Measurements from ENCODE around the gene MAGI2. TPM values are rescaled to one million over a fixed set of nuclear protein-coding genes. Genes with fewer than 3 reads are reported as not detected.

The MAGI2 gene
- total RNA-seq, 1 experiment from 2014 or later: 0.22 TPM

DNA sequence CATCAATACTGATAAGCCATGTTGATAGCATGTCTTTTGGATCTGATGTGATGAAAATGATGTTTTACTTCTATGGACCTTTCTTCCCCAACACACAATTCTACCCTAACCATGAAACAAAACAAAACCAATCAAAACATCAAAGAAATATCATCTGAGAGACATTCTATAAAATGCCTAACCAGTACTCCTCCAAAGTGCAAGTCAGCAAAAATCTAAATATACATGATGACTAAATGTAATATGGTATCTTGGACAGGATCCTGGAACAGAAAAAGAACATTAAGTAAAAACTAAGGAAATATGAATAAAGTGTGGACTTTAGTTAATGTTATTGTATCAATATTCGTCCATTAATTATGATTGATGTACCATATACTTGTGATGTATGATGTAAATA is 625.1 kb downstream of the MAGI2 start:
- no peak overlapping the region for H2AFZ ChIP-seq (ENCODE audit: low read depth, low read length, poor library complexity, severe bottlenecking)
- H3K4me3 ChIP-seq (replicated peaks in 1 of 2; ENCODE audit: low read depth in 1 of 2, low read length in 2 of 2): no peak overlapping the region
- H3K9me2 ChIP-seq (ENCODE audit: insufficient read depth): no peaks in the 10 kb centered on the region
- DNase-seq (ENCODE audit: low read depth, low spot score) (no peak), ATAC-seq (no peak)
- no peak for TF ChIP-seq EZH2 (IDR thresholded peaks at IDR 0.05)
- TF ChIP-seq TCF7L2 (IDR thresholded peaks at IDR 0.05; ENCODE audit: borderline replicate concordance, extremely low read depth, insufficient read depth, insufficient read length): no peak
- no peak overlapping the region for H3K27ac ChIP-seq (ENCODE audit: low read depth, low read length)
- intact Hi-C loops (cut with micrococcal nuclease): no loop called here
- no peaks in the 10 kb centered on the region for H3K9me3 ChIP-seq (ENCODE audit: control insufficient read depth in 1 of 2, insufficient read depth in 1 of 2, low read depth in 1 of 2, low read length in 2 of 2)
- no peaks in the 10 kb centered on the region for H3K79me2 ChIP-seq (ENCODE audit: insufficient read depth, low read length)
- BruUV-seq (replicated peaks): no TSS peak
- no peaks in the 10 kb centered on the region for H4K20me1 ChIP-seq (ENCODE audit: insufficient read depth)
- CTCF ChIA-PET: no interaction called here
- no peaks in the 10 kb centered on the region for H3K36me3 ChIP-seq (ENCODE audit: control insufficient read depth in 1 of 2, insufficient read depth in 2 of 2, low read length in 2 of 2)
- POLR2A ChIA-PET: no interaction called here
- H3K4me1 ChIP-seq (ENCODE audit: control insufficient read depth in 1 of 2, insufficient read depth in 2 of 2, low read length in 2 of 2): no peaks in the 10 kb centered on the region
- H3K27me3 ChIP-seq (ENCODE audit: insufficient read depth, low read length): no peaks in the 10 kb centered on the region
- RAD21 ChIA-PET (ENCODE audit: low non-redundant PET in 1 of 2, low total read pairs in 2 of 2, uncharacterized antibody in 2 of 2, unreplicated experiment in 2 of 2): no interaction called here
- no peak overlapping the region for H3K4me2 ChIP-seq (ENCODE audit: low read length)
- no peak overlapping the region for H3K9ac ChIP-seq (ENCODE audit: low read length)

DNA sequence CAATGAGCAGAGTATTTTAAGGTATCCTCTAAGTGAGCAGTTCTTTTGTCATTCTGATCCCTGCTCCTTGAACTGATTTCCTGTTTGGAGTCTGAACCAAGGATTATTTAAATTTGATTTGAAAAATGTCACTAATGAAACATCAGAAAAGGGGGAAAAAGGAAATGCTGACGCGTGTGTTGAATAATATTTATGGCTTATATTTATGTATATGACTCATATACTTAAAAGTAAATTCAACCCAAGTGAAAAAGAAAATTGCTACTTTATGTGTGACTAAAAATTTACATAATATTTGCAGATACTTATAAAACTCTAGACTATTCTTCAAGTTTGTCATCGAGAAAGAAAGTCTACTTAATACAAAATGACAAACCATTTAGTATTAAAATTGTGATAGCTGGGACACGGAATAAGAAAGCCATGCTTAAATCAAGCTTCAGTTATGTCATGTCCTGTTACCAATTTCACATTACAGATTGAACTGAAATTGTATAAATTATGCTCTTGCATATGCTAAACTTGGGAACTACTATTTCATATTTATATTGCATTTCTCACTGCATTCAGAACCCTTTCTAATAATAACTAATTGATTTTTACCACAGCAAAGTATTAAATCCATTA is 649.9 kb downstream of the MAGI2 start:
- H3K9me2 ChIP-seq (ENCODE audit: insufficient read depth): no peaks in the 10 kb centered on the region
- ChIA-PET CTCF (no interaction called here), POLR2A (no interaction called here), RAD21 (ENCODE audit: low non-redundant PET in 1 of 2, low total read pairs in 2 of 2, uncharacterized antibody in 2 of 2, unreplicated experiment in 2 of 2) (no interaction called here)
- no peaks in the 10 kb centered on the region for H3K27me3 ChIP-seq (ENCODE audit: insufficient read depth, low read length)
- no TSS peak for BruUV-seq (replicated peaks)
- no peak overlapping the region for H3K4me3 ChIP-seq (replicated peaks in 1 of 2; ENCODE audit: low read depth in 1 of 2, low read length in 2 of 2)
- H3K79me2 ChIP-seq (ENCODE audit: insufficient read depth, low read length): no peaks in the 10 kb centered on the region
- H3K9ac ChIP-seq (ENCODE audit: low read length): no peak overlapping the region
- H3K4me2 ChIP-seq (ENCODE audit: low read length): no peak overlapping the region
- H3K27ac ChIP-seq (ENCODE audit: low read depth, low read length): no peak overlapping the region
- intact Hi-C loops (cut with micrococcal nuclease): no loop called here
- ATAC-seq (no peak), DNase-seq (ENCODE audit: low read depth, low spot score) (no peak)
- no peaks in the 10 kb centered on the region for H3K36me3 ChIP-seq (ENCODE audit: control insufficient read depth in 1 of 2, insufficient read depth in 2 of 2, low read length in 2 of 2)
- H4K20me1 ChIP-seq (ENCODE audit: insufficient read depth): no peaks in the 10 kb centered on the region
- H2AFZ ChIP-seq (ENCODE audit: low read depth, low read length, poor library complexity, severe bottlenecking): no peak overlapping the region
- no peaks in the 10 kb centered on the region for H3K4me1 ChIP-seq (ENCODE audit: control insufficient read depth in 1 of 2, insufficient read depth in 2 of 2, low read length in 2 of 2)
- no peaks in the 10 kb centered on the region for H3K9me3 ChIP-seq (ENCODE audit: control insufficient read depth in 1 of 2, insufficient read depth in 1 of 2, low read depth in 1 of 2, low read length in 2 of 2)
- TF ChIP-seq SIN3A (IDR thresholded peaks at IDR 0.05; ENCODE audit: low read depth) (no peak), EZH2phosphoT487 (IDR thresholded peaks at IDR 0.05; ENCODE audit: borderline replicate concordance) (no peak), SP1 (IDR thresholded peaks at IDR 0.05; ENCODE audit: low read depth) (no peak), CBX3 (IDR thresholded peaks at IDR 0.05; ENCODE audit: low read depth) (no peak), POLR2A (IDR thresholded peaks at IDR 0.05; ENCODE audit: borderline replicate concordance, extremely low read depth, insufficient read depth, insufficient read length) (no peak), YY1 (IDR thresholded peaks at IDR 0.05; ENCODE audit: extremely low read depth, insufficient replicate concordance, low read depth, low read length) (no peak)
- TF ChIP-seq, protein P1, sequence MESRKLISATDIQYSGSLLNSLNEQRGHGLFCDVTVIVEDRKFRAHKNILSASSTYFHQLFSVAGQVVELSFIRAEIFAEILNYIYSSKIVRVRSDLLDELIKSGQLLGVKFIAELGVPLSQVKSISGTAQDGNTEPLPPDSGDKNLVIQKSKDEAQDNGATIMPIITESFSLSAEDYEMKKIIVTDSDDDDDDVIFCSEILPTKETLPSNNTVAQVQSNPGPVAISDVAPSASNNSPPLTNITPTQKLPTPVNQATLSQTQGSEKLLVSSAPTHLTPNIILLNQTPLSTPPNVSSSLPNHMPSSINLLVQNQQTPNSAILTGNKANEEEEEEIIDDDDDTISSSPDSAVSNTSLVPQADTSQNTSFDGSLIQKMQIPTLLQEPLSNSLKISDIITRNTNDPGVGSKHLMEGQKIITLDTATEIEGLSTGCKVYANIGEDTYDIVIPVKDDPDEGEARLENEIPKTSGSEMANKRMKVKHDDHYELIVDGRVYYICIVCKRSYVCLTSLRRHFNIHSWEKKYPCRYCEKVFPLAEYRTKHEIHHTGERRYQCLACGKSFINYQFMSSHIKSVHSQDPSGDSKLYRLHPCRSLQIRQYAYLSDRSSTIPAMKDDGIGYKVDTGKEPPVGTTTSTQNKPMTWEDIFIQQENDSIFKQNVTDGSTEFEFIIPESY (IDR thresholded peaks at IDR 0.05; ENCODE audit: extremely low read depth, insufficient replicate concordance, low read length): no peak
- TF ChIP-seq, protein P2, sequence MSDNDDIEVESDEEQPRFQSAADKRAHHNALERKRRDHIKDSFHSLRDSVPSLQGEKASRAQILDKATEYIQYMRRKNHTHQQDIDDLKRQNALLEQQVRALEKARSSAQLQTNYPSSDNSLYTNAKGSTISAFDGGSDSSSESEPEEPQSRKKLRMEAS (IDR thresholded peaks at IDR 0.05): no peak
- TF ChIP-seq, protein P3, sequence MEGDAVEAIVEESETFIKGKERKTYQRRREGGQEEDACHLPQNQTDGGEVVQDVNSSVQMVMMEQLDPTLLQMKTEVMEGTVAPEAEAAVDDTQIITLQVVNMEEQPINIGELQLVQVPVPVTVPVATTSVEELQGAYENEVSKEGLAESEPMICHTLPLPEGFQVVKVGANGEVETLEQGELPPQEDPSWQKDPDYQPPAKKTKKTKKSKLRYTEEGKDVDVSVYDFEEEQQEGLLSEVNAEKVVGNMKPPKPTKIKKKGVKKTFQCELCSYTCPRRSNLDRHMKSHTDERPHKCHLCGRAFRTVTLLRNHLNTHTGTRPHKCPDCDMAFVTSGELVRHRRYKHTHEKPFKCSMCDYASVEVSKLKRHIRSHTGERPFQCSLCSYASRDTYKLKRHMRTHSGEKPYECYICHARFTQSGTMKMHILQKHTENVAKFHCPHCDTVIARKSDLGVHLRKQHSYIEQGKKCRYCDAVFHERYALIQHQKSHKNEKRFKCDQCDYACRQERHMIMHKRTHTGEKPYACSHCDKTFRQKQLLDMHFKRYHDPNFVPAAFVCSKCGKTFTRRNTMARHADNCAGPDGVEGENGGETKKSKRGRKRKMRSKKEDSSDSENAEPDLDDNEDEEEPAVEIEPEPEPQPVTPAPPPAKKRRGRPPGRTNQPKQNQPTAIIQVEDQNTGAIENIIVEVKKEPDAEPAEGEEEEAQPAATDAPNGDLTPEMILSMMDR (IDR thresholded peaks at IDR 0.05 in 2 of 3, conservative IDR thresholded peaks at IDR 0.05 in 1 of 3; ENCODE audit: borderline replicate concordance in 1 of 3, insufficient read depth in 1 of 3, low read depth in 2 of 3, low read length in 2 of 3): no peak
- TF ChIP-seq, protein P4, sequence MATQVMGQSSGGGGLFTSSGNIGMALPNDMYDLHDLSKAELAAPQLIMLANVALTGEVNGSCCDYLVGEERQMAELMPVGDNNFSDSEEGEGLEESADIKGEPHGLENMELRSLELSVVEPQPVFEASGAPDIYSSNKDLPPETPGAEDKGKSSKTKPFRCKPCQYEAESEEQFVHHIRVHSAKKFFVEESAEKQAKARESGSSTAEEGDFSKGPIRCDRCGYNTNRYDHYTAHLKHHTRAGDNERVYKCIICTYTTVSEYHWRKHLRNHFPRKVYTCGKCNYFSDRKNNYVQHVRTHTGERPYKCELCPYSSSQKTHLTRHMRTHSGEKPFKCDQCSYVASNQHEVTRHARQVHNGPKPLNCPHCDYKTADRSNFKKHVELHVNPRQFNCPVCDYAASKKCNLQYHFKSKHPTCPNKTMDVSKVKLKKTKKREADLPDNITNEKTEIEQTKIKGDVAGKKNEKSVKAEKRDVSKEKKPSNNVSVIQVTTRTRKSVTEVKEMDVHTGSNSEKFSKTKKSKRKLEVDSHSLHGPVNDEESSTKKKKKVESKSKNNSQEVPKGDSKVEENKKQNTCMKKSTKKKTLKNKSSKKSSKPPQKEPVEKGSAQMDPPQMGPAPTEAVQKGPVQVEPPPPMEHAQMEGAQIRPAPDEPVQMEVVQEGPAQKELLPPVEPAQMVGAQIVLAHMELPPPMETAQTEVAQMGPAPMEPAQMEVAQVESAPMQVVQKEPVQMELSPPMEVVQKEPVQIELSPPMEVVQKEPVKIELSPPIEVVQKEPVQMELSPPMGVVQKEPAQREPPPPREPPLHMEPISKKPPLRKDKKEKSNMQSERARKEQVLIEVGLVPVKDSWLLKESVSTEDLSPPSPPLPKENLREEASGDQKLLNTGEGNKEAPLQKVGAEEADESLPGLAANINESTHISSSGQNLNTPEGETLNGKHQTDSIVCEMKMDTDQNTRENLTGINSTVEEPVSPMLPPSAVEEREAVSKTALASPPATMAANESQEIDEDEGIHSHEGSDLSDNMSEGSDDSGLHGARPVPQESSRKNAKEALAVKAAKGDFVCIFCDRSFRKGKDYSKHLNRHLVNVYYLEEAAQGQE (IDR thresholded peaks at IDR 0.05; ENCODE audit: low read depth): no peak
